Spleen (tissue), 10 donors: Measurements from ENCODE around the gene WFDC5. TPM values are rescaled to one million over a fixed set of nuclear protein-coding genes. Genes with fewer than 3 reads are reported as not detected.

ENCODE experiments used
- polyA plus RNA-seq, 3 donors: library from polyadenylated mRNA; stranded (reverse); fragments of 200-250 nt; gene quantifications; one replicate each; pipeline ENCODE4 v1.2.1, GENCODE V29; 2013
- total RNA-seq, 7 donors: library from RNA; depleted of rRNA in 3 of 7; stranded (reverse); fragments of >200 nt in 3 of 7; fragmentation: NEBNext Ultra II Directional in 4 of 7; extraction: Animal tissue kit (Norgen Biotek cat#: 25700) in 4 of 7; gene quantifications; one replicate each; pipeline versions ENCODE4 v1.1.0 to v1.2.1, GENCODE V29; 2016 to 2021
- donor health status: healthy with polysubstance abuse.
- donor health status: DM: no; HTN: no; CAD: no; lungs with moderate emphysema.
- donor health status: DM: no; HTN: no; CAD: no.
- donor health status: Bipolar disorder and iron deficiency.
- donor health status: healthy.
- donor health status: DM: no; HTN: no; CAD: no.
- donor health status: DM: yes; HTN: yes; CAD: no.

WFDC5 gene
- total and polyA plus RNA-seq, 10 donors, result not detected

Other genes starting within 250 kb of the WFDC5 start
- gene YWHAB, start 229.5 kb downstream of the WFDC5 start, total RNA-seq, result 100 to 1,000 TPM; 147 to 237 (median 210) TPM
- gene YWHAB, start 229.5 kb downstream of the WFDC5 start, polyA plus RNA-seq, result 100 to 1,000 TPM in 1 of 3 donors, 10 to 100 TPM in 2; 85.8 to 107 (median 96.7) TPM
- 10 to 100 TPM; 27.0 to 51.6 (median 34.2) TPM for gene PABPC1L, start 205.1 kb downstream of the WFDC5 start, total RNA-seq
- 10 to 100 TPM; 31.9 to 61.4 (median 32.8) TPM for gene PABPC1L, start 205.1 kb downstream of the WFDC5 start, polyA plus RNA-seq
- 10 to 100 TPM; 11.6 to 18.0 (median 15.5) TPM for gene TOMM34, start 154.8 kb downstream of the WFDC5 start, total RNA-seq
- gene TOMM34, start 154.8 kb downstream of the WFDC5 start, polyA plus RNA-seq, result 10 to 100 TPM; 13.6 to 19.4 (median 18.4) TPM
- 100 to 1,000 TPM; 115 to 241 (median 130) TPM for gene STK4, start 148.7 kb downstream of the WFDC5 start, total RNA-seq
- gene STK4, start 148.7 kb downstream of the WFDC5 start, polyA plus RNA-seq, result 10 to 100 TPM; 19.0 to 26.5 (median 19.7) TPM
- not detected for gene KCNS1, start 14.0 kb downstream of the WFDC5 start, total RNA-seq
- gene KCNS1, start 14.0 kb downstream of the WFDC5 start, polyA plus RNA-seq, result under 1 TPM in 2 of 3 donors, not detected in 1; 0.05 to 0.06 TPM
- gene WFDC12, start 9.3 kb upstream of the WFDC5 start, total RNA-seq, result not detected
- gene WFDC12, start 9.3 kb upstream of the WFDC5 start, polyA plus RNA-seq, result not detected
- gene PI3, start 59.7 kb upstream of the WFDC5 start, total RNA-seq, result 10 to 100 TPM in 2 of 7 donors, 1 to 10 TPM in 3, not detected in 2; 1.8 to 22.8 (median 3.5) TPM
- gene PI3, start 59.7 kb upstream of the WFDC5 start, polyA plus RNA-seq, result 1 to 10 TPM in 2 of 3 donors, not detected in 1; 1.7 TPM
- under 1 TPM in 1 of 7 donors, not detected in 6; 0.72 TPM for gene SEMG1, start 91.9 kb upstream of the WFDC5 start, total RNA-seq
- gene SEMG1, start 91.9 kb upstream of the WFDC5 start, polyA plus RNA-seq, result not detected
- gene SEMG2, start 106.2 kb upstream of the WFDC5 start, total RNA-seq, result not detected
- not detected for gene SEMG2, start 106.2 kb upstream of the WFDC5 start, polyA plus RNA-seq
- 10 to 100 TPM in 3 of 7 donors, 1 to 10 TPM in 4; 2.9 to 26.9 (median 9.0) TPM for gene SLPI, start 139.4 kb upstream of the WFDC5 start, total RNA-seq
- gene SLPI, start 139.4 kb upstream of the WFDC5 start, polyA plus RNA-seq, result 10 to 100 TPM in 1 of 3 donors, 1 to 10 TPM in 2; 5.1 to 11.9 (median 8.4) TPM
- not detected for gene RBPJL, start 191.7 kb upstream of the WFDC5 start, total RNA-seq
- under 1 TPM in 2 of 3 donors, not detected in 1; 0.05 to 0.09 TPM for gene RBPJL, start 191.7 kb upstream of the WFDC5 start, polyA plus RNA-seq
- not detected for gene MATN4, start 193.1 kb upstream of the WFDC5 start, total RNA-seq
- under 1 TPM in 2 of 3 donors, not detected in 1; 0.19 to 0.52 TPM for gene MATN4, start 193.1 kb upstream of the WFDC5 start, polyA plus RNA-seq
- gene SDC4, start 233.2 kb upstream of the WFDC5 start, total RNA-seq, result 10 to 100 TPM; 27.2 to 56.1 (median 39.7) TPM
- 10 to 100 TPM; 10.4 to 21.0 (median 15.5) TPM for gene SDC4, start 233.2 kb upstream of the WFDC5 start, polyA plus RNA-seq
- 10 to 100 TPM; 23.7 to 69.8 (median 35.3) TPM for gene SYS1, start 248.0 kb upstream of the WFDC5 start, total RNA-seq
- gene SYS1, start 248.0 kb upstream of the WFDC5 start, polyA plus RNA-seq, result 10 to 100 TPM; 15.1 to 22.2 (median 21.6) TPM